Endothelial cell of umbilical vein (primary cell): Measurements from ENCODE around the gene KIRREL2. TPM values are rescaled to one million over a fixed set of nuclear protein-coding genes. Genes with fewer than 3 reads are reported as not detected.

Experiments
- BruUV-seq: library from RNA; stranded (reverse); fragments of 400-500 nt; replicated peaks from 2 replicates; lab custom pipeline; 2021; lab: Mats Ljungman, UMichigan
- CTCF ChIA-PET: fragments of 300-600, 350-600 bp; sonication (Branson Sonifier 250); formaldehyde crosslinking; loops from one replicate; lab custom pipeline; 2021; ENCODE audit warnings: antibody characterized with exemption, inconsistent platforms; lab: Charles Lee
- POLR2A ChIA-PET: fragments of 300-600, 350-600 bp; sonication (Branson Sonifier 250); formaldehyde crosslinking; loops from one replicate; lab custom pipeline; 2021; ENCODE audit warnings: antibody characterized with exemption, inconsistent platforms; lab: Charles Lee
- DNase-seq: peaks from one replicate; pipeline ENCODE4 v3.0.0-alpha.2; 2011; ENCODE audit warnings: low read depth, low spot score
- FAIRE-seq: peaks from 2 replicates; lab custom pipeline; 2011; peaks lifted over from hg19 to GRCh38; lab: Jason Lieb, UNC
- H2AFZ ChIP-seq: 2 replicates; pipeline ENCODE4 v1.6.0; 2012; ENCODE audit warnings: low read depth, low read length, control low read depth, inconsistent platforms
- H3K27ac ChIP-seq: 2 replicates; pipeline ENCODE4 v1.5.1; 2011; ENCODE audit warnings: low read depth, mild to moderate bottlenecking, control low read depth, low read length, moderate library complexity; ENCODE audit not compliant: insufficient read depth
- H3K27me3 ChIP-seq, 2 experiments: 2 replicates each; pipeline versions ENCODE4 v1.6.0 to v1.6.1; 2011; ENCODE audit warnings: low read length in 2 of 2, mixed read lengths in 1 of 2; ENCODE audit not compliant: control insufficient read depth in 2 of 2, insufficient read depth in 2 of 2
- H3K36me3 ChIP-seq, 2 experiments: 2 replicates in 1 of 2; 3 replicates in 1 of 2; pipeline ENCODE4 v1.5.1; 2011; ENCODE audit warnings: low read length in 2 of 2, mild to moderate bottlenecking in 1 of 2, moderate library complexity in 1 of 2; ENCODE audit not compliant: control insufficient read depth in 2 of 2, insufficient read depth in 2 of 2; ENCODE audit errors: extremely low read depth in 1 of 2
- H3K4me1 ChIP-seq: 3 replicates; pipeline ENCODE4 v1.5.1; 2011; ENCODE audit warnings: mild to moderate bottlenecking, low read length; ENCODE audit not compliant: control insufficient read depth, insufficient read depth; ENCODE audit errors: extremely low read depth
- H3K4me2 ChIP-seq: 2 replicates; pipeline ENCODE4 v1.6.1; 2011; ENCODE audit warnings: low read length, control low read depth, mixed read lengths; ENCODE audit not compliant: insufficient read depth
- H3K4me3 ChIP-seq, 3 experiments: fragments of 200-600 bp in 1 of 3; sonication (generic), shearing (Covaris generic) in 1 of 3; replicated peaks in 1 of 3; 2 replicates each; pipeline ENCODE4 v1.5.1; 2011 to 2016; ENCODE audit warnings: control low read depth in 3 of 3, low read length in 3 of 3, mild to moderate bottlenecking in 2 of 3, inconsistent platforms in 1 of 3, low read depth in 1 of 3, moderate library complexity in 1 of 3; ENCODE audit not compliant: insufficient read depth in 1 of 3
- H3K79me2 ChIP-seq: 2 replicates; pipeline ENCODE4 v1.6.0; 2012; ENCODE audit warnings: low read length, inconsistent platforms; ENCODE audit not compliant: control insufficient read depth, insufficient read depth
- H3K9ac ChIP-seq: replicated peaks from 2 replicates; pipeline ENCODE3; 2011; ENCODE audit warnings: low read length, control low read depth; ENCODE audit not compliant: insufficient read depth; ENCODE audit errors: extremely low read depth
- H3K9me1 ChIP-seq: replicated peaks from 3 replicates; pipeline ENCODE4 v1.6.0; 2011; ENCODE audit warnings: mild to moderate bottlenecking, low read length; ENCODE audit not compliant: control insufficient read depth, insufficient read depth; ENCODE audit errors: extremely low read depth
- H3K9me3 ChIP-seq: replicated peaks from 2 replicates; pipeline ENCODE4 v1.5.1; 2012; ENCODE audit warnings: low read length, inconsistent platforms; ENCODE audit not compliant: control insufficient read depth, insufficient read depth
- H4K20me1 ChIP-seq: replicated peaks from 2 replicates; pipeline ENCODE3; 2011; ENCODE audit warnings: mild to moderate bottlenecking, low read length; ENCODE audit not compliant: control insufficient read depth, insufficient read depth; ENCODE audit errors: extremely low read depth
- CTCF ChIP-seq, 2 donors: IDR thresholded peaks; 1 replicate in 1 of 2; 2 replicates in 1 of 2; pipeline ENCODE4 v1.5.1; 2011; ENCODE audit warnings: low read length in 2 of 2, mild to moderate bottlenecking in 2 of 2, moderate library complexity in 2 of 2, control low read depth in 1 of 2, inconsistent platforms in 1 of 2, low read depth in 1 of 2; ENCODE audit not compliant: insufficient read depth in 1 of 2; ENCODE audit errors: extremely low read depth in 1 of 2
- EZH2 ChIP-seq: IDR thresholded peaks from 2 replicates; pipeline ENCODE4 v1.6.1; 2012; ENCODE audit warnings: borderline replicate concordance, low read depth, mild to moderate bottlenecking, moderate library complexity, low read length, inconsistent platforms; ENCODE audit not compliant: severe bottlenecking
- FOS ChIP-seq: IDR thresholded peaks from 2 replicates; pipeline ENCODE4 v1.6.1; 2011; ENCODE audit warnings: mild to moderate bottlenecking, low read length, moderate library complexity, borderline replicate concordance; ENCODE audit not compliant: insufficient read depth
- GATA2 ChIP-seq: IDR thresholded peaks from 2 replicates; pipeline ENCODE4 v1.7.0; 2011; ENCODE audit warnings: low read depth, mild to moderate bottlenecking, moderate library complexity, mixed read lengths, low read length; ENCODE audit not compliant: insufficient read length, insufficient read depth
- JUN ChIP-seq: IDR thresholded peaks from 2 replicates; pipeline ENCODE4 v1.6.1; 2011; ENCODE audit warnings: borderline replicate concordance, low read depth; ENCODE audit not compliant: insufficient read length, insufficient read depth
- MYC ChIP-seq: IDR thresholded peaks from one replicate; pipeline ENCODE4 v1.6.1; 2011; ENCODE audit warnings: mild to moderate bottlenecking, low read depth, low read length
- POLR2A ChIP-seq: IDR thresholded peaks from 2 replicates; pipeline ENCODE4 v1.6.1; 2012; ENCODE audit warnings: low read depth, mild to moderate bottlenecking, control low read depth, low read length
- POLR2AphosphoS5 ChIP-seq: IDR thresholded peaks from 2 replicates; pipeline ENCODE4 v1.6.1; 2012; ENCODE audit warnings: low read depth, mild to moderate bottlenecking, control low read depth, low read length, moderate library complexity; ENCODE audit not compliant: insufficient read depth
- dilution Hi-C: fragments of 300-500 bp; cut with MboI; formaldehyde crosslinking; loops from one replicate; pipeline ENCODE4 v1.15.0; 2019; ENCODE audit warnings: low sequenced_read_pairs; ENCODE audit not compliant: extremely low pct_ligation_motif_present
- intact Hi-C: fragments of 100-400 bp; cut with micrococcal nuclease; formaldehyde crosslinking; loops from one replicate; pipeline ENCODE4 v1.10.0; 2022
- polyA plus RNA-seq, 4 experiments: library from polyadenylated mRNA; depleted of rRNA in 3 of 4; stranded (reverse) in 3 of 4; unstranded in 1 of 4; fragments of >200 nt; gene quantifications; 2 replicates each; pipeline versions ENCODE4 v1.2.1 to v1.2.3, GENCODE V29; 2011 to 2012; ENCODE audit warnings: missing spikeins in 1 of 4
- total RNA-seq: library from RNA; stranded (reverse); gene quantifications from 2 replicates; pipeline ENCODE4 v1.2.3, GENCODE V29; 2021
- TF ChIP-seq, protein P1 (sequence below): IDR thresholded peaks from 2 replicates; pipeline ENCODE4 v1.6.1; 2011; ENCODE audit not compliant: insufficient read depth, insufficient read length

Gene KIRREL2
- total and polyA plus RNA-seq, 2 donors (not counting 3 experiments of a cell fraction or from before 2014, with no cell fraction given): not detected

DNA sequence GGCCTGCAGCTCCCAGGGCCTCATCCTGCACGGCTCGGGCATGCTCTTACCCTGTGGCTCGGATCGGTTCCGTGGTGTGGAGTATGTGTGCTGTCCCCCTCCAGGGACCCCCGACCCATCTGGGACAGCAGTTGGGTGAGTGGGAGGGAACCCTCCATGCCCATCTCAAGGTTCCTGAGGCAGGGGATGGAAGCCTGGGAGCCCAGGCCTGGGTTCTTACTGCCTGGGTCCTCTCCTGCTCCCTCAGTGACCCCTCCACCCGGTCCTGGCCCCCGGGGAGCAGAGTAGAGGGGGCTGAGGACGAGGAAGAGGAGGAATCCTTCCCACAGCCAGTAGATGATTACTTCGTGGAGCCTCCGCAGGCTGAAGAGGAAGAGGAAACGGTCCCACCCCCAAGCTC lies 14.9 kb downstream of the KIRREL2 start:
- DNase-seq: no peak
- no peak overlapping the region for H3K9ac ChIP-seq
- no peaks in the 10 kb centered on the region for H3K36me3 ChIP-seq
- peaks cover 0 to 7% of the 10 kb centered on the region in 2 experiments for H3K27me3 ChIP-seq
- H3K9me1 ChIP-seq: no peaks in the 10 kb centered on the region
- H2AFZ ChIP-seq: no peak overlapping the region
- H3K4me1 ChIP-seq: peaks cover 4% of the 10 kb centered on the region
- H3K27ac ChIP-seq: no peak overlapping the region
- intact Hi-C loops (no loop called here), dilution Hi-C loops (no loop called here)
- no peak overlapping the region for H3K4me2 ChIP-seq
- FAIRE-seq: no peak
- POLR2A ChIA-PET: no interaction called here
- H3K79me2 ChIP-seq: no peaks in the 10 kb centered on the region
- TF ChIP-seq JUN (no peak), MYC (no peak), POLR2A (no peak), GATA2 (no peak), FOS (no peak), CTCF (IDR thresholded peaks at IDR 0.05; ENCODE audit: extremely low read depth in 1 of 2, insufficient read depth in 1 of 2, low read depth in 1 of 2, low read length in 2 of 2) (no peak), POLR2AphosphoS5 (no peak), EZH2 (no peak)
- TF ChIP-seq, protein P1, sequence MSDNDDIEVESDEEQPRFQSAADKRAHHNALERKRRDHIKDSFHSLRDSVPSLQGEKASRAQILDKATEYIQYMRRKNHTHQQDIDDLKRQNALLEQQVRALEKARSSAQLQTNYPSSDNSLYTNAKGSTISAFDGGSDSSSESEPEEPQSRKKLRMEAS: no peak
- H3K9me3 ChIP-seq: no peaks in the 10 kb centered on the region
- no TSS peak for BruUV-seq
- H4K20me1 ChIP-seq: no peaks in the 10 kb centered on the region
- CTCF ChIA-PET: no interaction called here
- no peak overlapping the region for H3K4me3 ChIP-seq
